Ovary (tissue), 9 donors: ENCODE data around the gene RYR2. TPM values are rescaled to one million over a fixed set of nuclear protein-coding genes. Genes with fewer than 3 reads are reported as not detected.

Experiments
- DNase-seq, 5 donors: peaks; one replicate each; pipeline ENCODE4 v3.0.0-alpha.2; 2019 to 2020
- H3K27ac ChIP-seq, 2 donors: fragments of 200-600 bp; one replicate each; pipeline versions ENCODE4 v1.5.1 to v1.8.0; 2019 to 2022
- H3K27me3 ChIP-seq: fragments of 200-600 bp; one replicate; pipeline ENCODE4 v1.8.0; 2022
- H3K36me3 ChIP-seq: fragments of 200-600 bp; sonication (generic); one replicate; pipeline ENCODE4 v1.5.1; 2019
- H3K4me1 ChIP-seq: one replicate; pipeline ENCODE4 v1.8.1; 2013; ENCODE audit warnings: mild to moderate bottlenecking, moderate library complexity; ENCODE audit not compliant: insufficient read depth
- H3K4me3 ChIP-seq: fragments of 200-600 bp; sonication (generic); one replicate; pipeline ENCODE4 v1.5.1; 2017
- H3K9me3 ChIP-seq, 2 donors: fragments of 200-600 bp in 1 of 2; sonication (generic) in 1 of 2; one replicate each; pipeline versions ENCODE4 v1.5.1 to v1.8.1; 2013 to 2019; ENCODE audit warnings: mild to moderate bottlenecking in 1 of 2, moderate library complexity in 1 of 2
- CTCF ChIP-seq, 3 donors: fragments of 450-650 bp in 2 of 3; fragments of 200-600 bp in 1 of 3; IDR thresholded peaks; one replicate each; pipeline versions ENCODE4 v1.5.1 to v1.8.0; 2016 to 2022; ENCODE audit warnings: antibody characterized with exemption in 3 of 3, mild to moderate bottlenecking in 1 of 3
- EP300 ChIP-seq: sonication (generic); formaldehyde crosslinking; IDR thresholded peaks from one replicate; pipeline ENCODE4 v1.6.1; 2017; ENCODE audit warnings: antibody characterized with exemption
- POLR2A ChIP-seq: fragments of 450-650 bp; IDR thresholded peaks from one replicate; pipeline ENCODE4 v1.6.1; 2017; ENCODE audit warnings: antibody characterized with exemption, mild to moderate bottlenecking, moderate library complexity
- WGBS, 3 donors: extraction: QIAGEN DNeasy Blood & Tissue Kit in 1 of 3; methylation state at CpG; one replicate each; pipeline versions ENCODE4 v1.1.5 to v1.1.7; 2013 to 2017; 5-methylcytosine and 5-hydroxymethylcytosine counted together
- intact Hi-C, 4 donors: fragments of 100-400 bp; cut with DNase I; formaldehyde crosslinking; loops; one replicate each; pipeline versions ENCODE4 v1.11.0 to v1.15.1; 2022 to 2023
- polyA plus RNA-seq, 2 donors: library from polyadenylated mRNA; stranded (reverse); fragments of 200-250 nt in 1 of 2; fragments of 350-450 nt in 1 of 2; fragmentation: Illumina TruSeq in 1 of 2; extraction: RNeasy Lipid Tissue Mini Kit (QIAGEN cat#74804) in 1 of 2; gene quantifications; one replicate each; pipeline ENCODE4 v1.2.3, GENCODE V29; 2013 to 2014
- total RNA-seq, 7 donors: library from RNA; depleted of rRNA in 2 of 7; stranded (reverse); fragments of >200 nt in 2 of 7; fragmentation: NEBNext Ultra II Directional in 3 of 7; extraction: Animal tissue kit (Norgen Biotek cat#: 25700) in 3 of 7; gene quantifications; one replicate each; pipeline versions ENCODE4 v1.1.0 to v1.2.4, GENCODE V29; 2016 to 2023
- donor health status: DM: no; HTN: no; CAD: no; lungs with moderate emphysema.
- donor health status: DM: no; HTN: no; CAD: no.
- donor health status: Bipolar disorder and iron deficiency.
- donor health status: DM: yes; HTN: yes; CAD: no.
- donor health status: DM: no; HTN: no; CAD: no.
- donor health status: DM: yes; HTN: yes; CAD: no.

The RYR2 gene
- total and polyA plus RNA-seq, 9 donors, result 3.0 to 13.8 (median 5.4) TPM

DNA sequence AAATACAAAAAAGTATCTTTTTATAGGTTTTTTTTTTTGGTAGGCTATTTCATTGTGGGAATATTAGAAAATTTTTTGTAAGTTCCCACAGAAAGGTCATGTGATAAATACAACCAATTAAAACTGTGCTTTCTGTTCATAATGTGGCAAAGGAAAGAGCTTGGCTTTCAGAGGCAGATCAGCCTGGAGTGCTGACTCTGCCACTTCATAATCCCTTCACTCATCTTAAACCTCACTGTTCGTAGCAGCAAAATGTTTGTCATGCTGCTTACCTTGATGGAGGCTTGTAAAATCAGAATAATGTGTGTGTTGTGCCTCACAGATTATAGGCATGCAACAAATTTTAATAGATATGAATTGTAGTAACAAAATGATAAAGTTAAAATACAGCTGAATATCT, 671.9 kb downstream of the RYR2 start:
- Histone ChIP-seq H3K4me1 (no peaks in the 10 kb centered on the region), H3K36me3 (no peaks in the 10 kb centered on the region), H3K4me3 (no peak overlapping the region), H3K9me3 (no peaks in the 10 kb centered on the region), H3K27me3 (no peaks in the 10 kb centered on the region), H3K27ac (no peak overlapping the region)
- intact Hi-C loops, result no loop called here
- TF ChIP-seq CTCF (IDR thresholded peaks at IDR 0.05), result no peak
- no peak for TF ChIP-seq POLR2A
- TF ChIP-seq EP300, result no peak
- WGBS, 3 donors, result 59 to 79% (median 67%) methylated on average over 1 of the region's 1 CpG
- no peak for DNase-seq

- Histone ChIP-seq H3K4me3 (no peak overlapping the region), H3K27ac (no peak overlapping the region), H3K36me3 (no peaks in the 10 kb centered on the region), H3K27me3 (no peaks in the 10 kb centered on the region), H3K9me3 (no peaks in the 10 kb centered on the region), H3K4me1 (no peaks in the 10 kb centered on the region)
- WGBS, 3 donors, result 86 to 93% (median 87%) methylated on average over 5 of the region's 5 CpGs
- no peak for DNase-seq
- TF ChIP-seq POLR2A (no peak), CTCF (IDR thresholded peaks at IDR 0.05) (no peak), EP300 (no peak)
- intact Hi-C loops, result no loop called here
Measured at GRCh38 chr1:237717106-237717505, 675.1 kb downstream of the RYR2 start.

GRCh38 chr1:237730826-237731350, 688.9 kb downstream of the RYR2 start:
- intact Hi-C loops, result no loop called here
- WGBS, 3 donors, result 96 to 100% (median 96%) methylated on average over 1 of the region's 1 CpG
- H3K4me1 ChIP-seq, result no peaks in the 10 kb centered on the region
- DNase-seq, result no peak
- H3K4me3 ChIP-seq, result no peak overlapping the region
- TF ChIP-seq CTCF (IDR thresholded peaks at IDR 0.05) (no peak), EP300 (no peak), POLR2A (no peak)
- no peaks in the 10 kb centered on the region for H3K27me3 ChIP-seq
- H3K36me3 ChIP-seq, result no peaks in the 10 kb centered on the region
- H3K27ac ChIP-seq, result no peak overlapping the region
- no peaks in the 10 kb centered on the region for H3K9me3 ChIP-seq

DNA sequence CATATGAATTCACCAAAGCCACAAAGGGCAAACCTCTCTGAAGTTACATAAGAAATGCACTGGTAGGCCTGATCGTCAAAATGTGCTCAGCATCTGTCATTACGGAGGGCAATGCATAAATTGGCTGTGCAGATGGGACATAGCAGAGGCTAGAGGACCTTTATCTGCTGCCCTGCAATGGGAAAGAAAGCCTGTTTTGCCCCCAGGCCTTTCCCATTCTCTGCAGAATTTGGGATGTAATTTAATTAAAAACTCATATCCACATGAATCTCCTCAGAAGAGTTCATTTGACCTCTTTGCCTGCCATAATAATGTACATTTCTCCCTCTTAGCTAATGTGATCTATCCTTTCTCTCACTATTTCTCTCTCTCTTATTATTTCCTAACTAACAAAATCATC, 690.7 kb downstream of the RYR2 start:
- intact Hi-C loops, result no loop called here
- no peak for DNase-seq
- Histone ChIP-seq H3K27ac (no peak overlapping the region), H3K9me3 (no peaks in the 10 kb centered on the region), H3K4me3 (no peak overlapping the region), H3K4me1 (no peaks in the 10 kb centered on the region), H3K36me3 (no peaks in the 10 kb centered on the region), H3K27me3 (no peaks in the 10 kb centered on the region)
- WGBS, 3 donors, result 83 to 96% (median 94%) methylated on average over 2 of the region's 2 CpGs
- TF ChIP-seq EP300 (no peak), POLR2A (no peak), CTCF (IDR thresholded peaks at IDR 0.05) (no peak)
